CD4-positive, alpha-beta T cell (primary cell): ENCODE results near the gene CLRN3. TPM values are rescaled to one million over a fixed set of nuclear protein-coding genes. Genes with fewer than 3 reads are reported as not detected.

Source experiments
- ATAC-seq: fragments of 200-7000 bp; cut with Tn5 transposase; one replicate; pipeline ENCODE4 v1.10.0; 2022; ENCODE audit warnings: mild to moderate bottlenecking; ENCODE audit not compliant: poor library complexity
- CTCF ChIA-PET: fragments of 350-600 bp; sonication (Branson Sonifier 250); formaldehyde crosslinking; loops from one replicate; lab custom pipeline; 2021; ENCODE audit warnings: antibody characterized with exemption, inconsistent platforms; lab: Charles Lee
- POLR2A ChIA-PET: fragments of 350-600 bp; sonication (Branson Sonifier 250); formaldehyde crosslinking; loops from one replicate; lab custom pipeline; 2021; ENCODE audit warnings: antibody characterized with exemption, inconsistent platforms; lab: Charles Lee
- DNase-seq, 14 experiments: peaks; one replicate each; pipeline ENCODE4 v3.0.0-alpha.2; 2013 to 2020; ENCODE audit warnings: mixed read lengths in 2 of 14
- H3K27ac ChIP-seq, 2 donors: one replicate each; pipeline versions ENCODE4 v1.5.1 to v1.7.0; 2013; ENCODE audit warnings: low read length in 2 of 2, low read depth in 1 of 2, mild to moderate bottlenecking in 1 of 2
- H3K27me3 ChIP-seq, 2 experiments: 1 replicate in 1 of 2; 2 replicates in 1 of 2; pipeline versions ENCODE4 v1.6.1 to v1.7.0; 2013; ENCODE audit warnings: low read length in 2 of 2, control low read depth in 1 of 2, mild to moderate bottlenecking in 1 of 2, moderate library complexity in 1 of 2; ENCODE audit not compliant: insufficient read depth in 2 of 2, control insufficient read depth in 1 of 2
- H3K36me3 ChIP-seq: one replicate; pipeline ENCODE4 v1.6.1; 2013; ENCODE audit warnings: low read length, control low read depth; ENCODE audit not compliant: insufficient read depth
- H3K4me1 ChIP-seq: one replicate; pipeline ENCODE4 v1.6.1; 2013; ENCODE audit warnings: low read length, control low read depth; ENCODE audit not compliant: insufficient read depth
- H3K4me3 ChIP-seq: one replicate; pipeline ENCODE4 v1.5.1; 2013; ENCODE audit warnings: mild to moderate bottlenecking, low read length, moderate library complexity
- H3K9me3 ChIP-seq, 2 experiments: 1 replicate in 1 of 2; 2 replicates in 1 of 2; pipeline versions ENCODE4 v1.6.1 to v1.7.0; 2013; ENCODE audit warnings: low read length in 2 of 2, mild to moderate bottlenecking in 2 of 2, control low read depth in 1 of 2, moderate library complexity in 1 of 2; ENCODE audit not compliant: control insufficient read depth in 1 of 2, insufficient read depth in 1 of 2
- H3K27ac Mint-ChIP-seq: one replicate; pipeline ENCODE4 v1.8.0; 2020; ENCODE audit warnings: mixed read lengths
- H3K27me3 Mint-ChIP-seq: one replicate; pipeline ENCODE4 v1.8.0; 2021; ENCODE audit warnings: mixed read lengths
- H3K36me3 Mint-ChIP-seq: one replicate; pipeline ENCODE4 v1.8.0; 2021; ENCODE audit warnings: low read depth, mixed read lengths
- H3K4me1 Mint-ChIP-seq: one replicate; pipeline ENCODE4 v1.8.0; 2021; ENCODE audit warnings: low read depth, mixed read lengths
- H3K4me3 Mint-ChIP-seq: one replicate; pipeline ENCODE4 v1.8.0; 2020; ENCODE audit warnings: mild to moderate bottlenecking, mixed read lengths
- H3K9me3 Mint-ChIP-seq: one replicate; pipeline ENCODE4 v1.8.0; 2020; ENCODE audit warnings: mixed read lengths
- intact Hi-C, 2 experiments: fragments of 100-400 bp; cut with DNase I in 1 of 2; cut with micrococcal nuclease in 1 of 2; formaldehyde crosslinking; loops; one replicate each; pipeline versions ENCODE4 v1.15.1 to v1.9.0; 2023 to 2025; cut with DNase I, micrococcal nuclease
- total RNA-seq, 174 experiments: library from RNA in 2 of 174; stranded (reverse) in 2 of 174; gene quantifications; one replicate each; pipeline ENCODE4 v1.2.3 and lab custom pipeline; 2021 to 2026
- TF ChIP-seq, protein P1 (sequence below): fragments of 200-600 bp; IDR thresholded peaks from one replicate; pipeline ENCODE4 v1.8.0; 2022; ENCODE audit warnings: antibody characterized with exemption, mild to moderate bottlenecking

Gene CLRN3
- total RNA-seq, 2 experiments from 2014 or later: not detected

DNA sequence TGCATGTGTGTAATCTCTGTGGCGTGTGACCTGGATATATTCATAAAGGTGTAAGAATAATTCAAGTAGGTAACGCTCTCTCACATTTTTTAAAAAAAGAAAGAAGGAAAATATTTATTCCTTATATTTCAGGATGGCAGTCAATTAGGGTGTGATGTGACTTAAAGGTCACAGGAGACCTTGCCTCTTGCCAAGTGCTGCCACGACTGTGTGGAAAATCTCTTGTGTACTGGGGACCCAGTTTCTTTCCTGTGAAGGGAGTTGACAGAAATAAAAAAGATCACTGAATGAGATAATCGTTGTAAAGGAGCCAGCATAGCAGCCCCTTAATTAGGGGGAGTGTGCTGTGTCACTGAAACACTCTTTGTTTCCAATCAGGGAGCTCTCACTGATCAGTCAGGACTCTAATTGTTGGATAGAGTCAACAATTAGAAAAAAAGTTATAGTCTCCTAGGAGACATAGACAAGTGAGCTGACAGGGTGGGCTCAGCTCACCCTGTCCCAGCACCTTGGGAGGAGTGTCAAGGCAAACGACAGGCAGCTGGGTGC is 45.2 kb upstream of the CLRN3 start:
- Mint-ChIP-seq H3K9me3 (no peaks in the 10 kb centered on the region), H3K27ac (no peak overlapping the region), H3K4me1 (peaks cover 7% of the 10 kb centered on the region), H3K4me3 (no peak overlapping the region), H3K27me3 (peaks cover 14% of the 10 kb centered on the region), H3K36me3 (no peaks in the 10 kb centered on the region)
- ATAC-seq (no peak), DNase-seq (no peak)
- H3K4me1 ChIP-seq: peaks cover 3% of the 10 kb centered on the region
- H3K9me3 ChIP-seq: no peaks in the 10 kb centered on the region
- H3K4me3 ChIP-seq: no peak overlapping the region
- CTCF ChIA-PET: no interaction called here
- H3K27ac ChIP-seq: no peak overlapping the region
- TF ChIP-seq, protein P1, sequence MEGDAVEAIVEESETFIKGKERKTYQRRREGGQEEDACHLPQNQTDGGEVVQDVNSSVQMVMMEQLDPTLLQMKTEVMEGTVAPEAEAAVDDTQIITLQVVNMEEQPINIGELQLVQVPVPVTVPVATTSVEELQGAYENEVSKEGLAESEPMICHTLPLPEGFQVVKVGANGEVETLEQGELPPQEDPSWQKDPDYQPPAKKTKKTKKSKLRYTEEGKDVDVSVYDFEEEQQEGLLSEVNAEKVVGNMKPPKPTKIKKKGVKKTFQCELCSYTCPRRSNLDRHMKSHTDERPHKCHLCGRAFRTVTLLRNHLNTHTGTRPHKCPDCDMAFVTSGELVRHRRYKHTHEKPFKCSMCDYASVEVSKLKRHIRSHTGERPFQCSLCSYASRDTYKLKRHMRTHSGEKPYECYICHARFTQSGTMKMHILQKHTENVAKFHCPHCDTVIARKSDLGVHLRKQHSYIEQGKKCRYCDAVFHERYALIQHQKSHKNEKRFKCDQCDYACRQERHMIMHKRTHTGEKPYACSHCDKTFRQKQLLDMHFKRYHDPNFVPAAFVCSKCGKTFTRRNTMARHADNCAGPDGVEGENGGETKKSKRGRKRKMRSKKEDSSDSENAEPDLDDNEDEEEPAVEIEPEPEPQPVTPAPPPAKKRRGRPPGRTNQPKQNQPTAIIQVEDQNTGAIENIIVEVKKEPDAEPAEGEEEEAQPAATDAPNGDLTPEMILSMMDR: no peak
- POLR2A ChIA-PET: no interaction called here
- no peaks in the 10 kb centered on the region for H3K36me3 ChIP-seq
- intact Hi-C loops: no loop called here
- H3K27me3 ChIP-seq: no peaks in the 10 kb centered on the region

DNA sequence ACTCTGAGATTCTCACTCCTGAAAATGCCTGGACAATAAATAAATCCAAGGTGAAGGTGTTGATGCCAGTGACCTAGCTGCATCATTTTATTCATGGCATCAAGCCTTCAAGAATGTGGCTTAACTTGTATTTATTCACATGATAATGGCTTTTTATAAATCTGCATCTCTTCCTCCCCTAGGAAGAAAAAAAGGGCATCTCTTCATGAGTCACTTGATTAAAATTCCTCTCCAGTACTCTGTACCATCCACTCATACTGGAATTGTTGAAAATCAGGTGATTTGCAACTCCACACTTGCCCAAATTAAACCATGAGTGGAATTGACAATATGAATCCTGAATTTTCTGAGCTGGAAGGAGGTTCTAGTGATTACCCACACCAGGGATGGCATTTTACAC is 44.3 kb upstream of the CLRN3 start:
- ATAC-seq (no peak), DNase-seq (no peak)
- Histone ChIP-seq H3K27ac (no peak overlapping the region), H3K9me3 (peaks cover 0 to 6% of the 10 kb centered on the region in 2 experiments), H3K27me3 (no peaks in the 10 kb centered on the region), H3K4me1 (no peaks in the 10 kb centered on the region), H3K36me3 (no peaks in the 10 kb centered on the region), H3K4me3 (no peak overlapping the region)
- ChIA-PET CTCF (no interaction called here), POLR2A (no interaction called here)
- TF ChIP-seq, protein P1: no peak
- H3K36me3 Mint-ChIP-seq: no peaks in the 10 kb centered on the region
- no peaks in the 10 kb centered on the region for H3K9me3 Mint-ChIP-seq
- no peak overlapping the region for H3K4me3 Mint-ChIP-seq
- H3K27ac Mint-ChIP-seq: no peak overlapping the region
- H3K4me1 Mint-ChIP-seq: no peaks in the 10 kb centered on the region
- H3K27me3 Mint-ChIP-seq: peaks cover 14% of the 10 kb centered on the region
- intact Hi-C loops: no loop called here

DNA sequence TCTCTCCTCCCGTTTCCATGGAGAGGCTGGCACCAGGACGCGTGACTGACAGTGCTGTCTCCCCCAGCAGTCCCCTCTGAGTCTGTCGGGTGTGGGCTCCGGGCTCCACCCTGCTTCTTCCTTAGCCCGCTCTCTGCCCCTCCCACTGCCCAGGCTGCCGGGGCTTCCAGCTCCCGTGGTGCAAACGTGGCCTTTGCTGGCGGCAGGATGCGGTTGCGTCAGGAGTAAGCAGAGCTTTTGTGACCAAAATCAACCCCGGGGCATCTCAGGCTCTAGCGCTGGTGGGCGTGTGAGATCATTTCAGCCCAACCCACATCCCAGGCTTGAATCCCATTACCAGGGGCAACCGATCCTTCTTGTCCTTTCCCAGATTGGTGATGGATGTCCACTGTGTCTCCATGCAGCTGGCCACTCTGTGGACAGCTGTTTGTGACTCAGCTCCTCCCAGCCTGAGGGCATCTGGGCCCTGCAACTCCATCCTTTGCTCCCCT is 42.4 kb upstream of the CLRN3 start:
- no peak overlapping the region for H3K27ac Mint-ChIP-seq
- peaks cover 14% of the 10 kb centered on the region for H3K27me3 Mint-ChIP-seq
- TF ChIP-seq, protein P1: no peak
- no peak overlapping the region for H3K4me3 ChIP-seq
- ATAC-seq: no peak
- H3K27ac ChIP-seq: no peak overlapping the region
- ChIA-PET POLR2A (no interaction called here), CTCF (no interaction called here)
- H3K4me1 Mint-ChIP-seq: no peaks in the 10 kb centered on the region
- H3K27me3 ChIP-seq: no peaks in the 10 kb centered on the region
- no peaks in the 10 kb centered on the region for H3K36me3 Mint-ChIP-seq
- no peaks in the 10 kb centered on the region for H3K4me1 ChIP-seq
- H3K9me3 ChIP-seq: peaks cover 0 to 6% of the 10 kb centered on the region in 2 experiments
- no peak for DNase-seq
- H3K4me3 Mint-ChIP-seq: no peak overlapping the region
- intact Hi-C loops: no loop called here
- no peaks in the 10 kb centered on the region for H3K9me3 Mint-ChIP-seq
- H3K36me3 ChIP-seq: no peaks in the 10 kb centered on the region
